ENCODE results near the gene PTPRO. TPM values are rescaled to one million over a fixed set of nuclear protein-coding genes. Genes with fewer than 3 reads are reported as not detected.

The PTPRO gene
- total RNA-seq, 4 donors from 2014 or later = 1.5 to 15.3 (median 8.0) TPM

- H3K4me1 ChIP-seq = no peaks in the 10 kb centered on the region
- H3K36me3 ChIP-seq = no peaks in the 10 kb centered on the region
- H3K27me3 ChIP-seq = no peaks in the 10 kb centered on the region
- TF ChIP-seq, protein P1, sequence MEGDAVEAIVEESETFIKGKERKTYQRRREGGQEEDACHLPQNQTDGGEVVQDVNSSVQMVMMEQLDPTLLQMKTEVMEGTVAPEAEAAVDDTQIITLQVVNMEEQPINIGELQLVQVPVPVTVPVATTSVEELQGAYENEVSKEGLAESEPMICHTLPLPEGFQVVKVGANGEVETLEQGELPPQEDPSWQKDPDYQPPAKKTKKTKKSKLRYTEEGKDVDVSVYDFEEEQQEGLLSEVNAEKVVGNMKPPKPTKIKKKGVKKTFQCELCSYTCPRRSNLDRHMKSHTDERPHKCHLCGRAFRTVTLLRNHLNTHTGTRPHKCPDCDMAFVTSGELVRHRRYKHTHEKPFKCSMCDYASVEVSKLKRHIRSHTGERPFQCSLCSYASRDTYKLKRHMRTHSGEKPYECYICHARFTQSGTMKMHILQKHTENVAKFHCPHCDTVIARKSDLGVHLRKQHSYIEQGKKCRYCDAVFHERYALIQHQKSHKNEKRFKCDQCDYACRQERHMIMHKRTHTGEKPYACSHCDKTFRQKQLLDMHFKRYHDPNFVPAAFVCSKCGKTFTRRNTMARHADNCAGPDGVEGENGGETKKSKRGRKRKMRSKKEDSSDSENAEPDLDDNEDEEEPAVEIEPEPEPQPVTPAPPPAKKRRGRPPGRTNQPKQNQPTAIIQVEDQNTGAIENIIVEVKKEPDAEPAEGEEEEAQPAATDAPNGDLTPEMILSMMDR (IDR thresholded peaks at IDR 0.05) = no peak
- TF ChIP-seq POLR2A (IDR thresholded peaks at IDR 0.05) = no peak
- H3K9me3 ChIP-seq = no peaks in the 10 kb centered on the region
- no peak overlapping the region for H3K27ac ChIP-seq
- DNase-seq = no peak
- H3K4me3 ChIP-seq = no peak overlapping the region
- intact Hi-C loops (cut with DNase I; ENCODE audit: low total_unique reads) = no loop called here
These were observed 67.3 kb downstream of the PTPRO start for GRCh38 chr12:15389561-15389960.

DNA sequence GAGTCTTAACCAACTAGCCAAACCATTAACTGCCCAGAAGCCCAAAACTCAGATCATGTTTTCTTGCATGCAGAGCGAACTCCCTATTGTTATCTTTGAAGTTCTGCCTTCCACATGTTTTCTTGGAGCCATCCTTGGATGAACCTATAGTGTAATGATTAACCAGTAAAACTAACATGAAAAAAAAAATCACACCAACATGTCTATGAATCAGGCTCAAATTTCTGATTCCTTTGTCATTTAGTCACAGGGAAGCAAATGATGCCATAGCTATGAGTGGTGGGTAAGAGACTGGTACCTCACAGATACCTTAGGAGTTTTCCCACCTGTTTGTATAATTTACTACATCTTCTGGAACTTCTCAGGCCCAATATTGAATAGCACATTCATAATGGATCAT lies 70.7 kb downstream of the PTPRO start:
- TF ChIP-seq POLR2A (IDR thresholded peaks at IDR 0.05) = no peak
- TF ChIP-seq, protein P1 (IDR thresholded peaks at IDR 0.05) = no peak
- no peak for DNase-seq
- Histone ChIP-seq H3K27ac (no peak overlapping the region), H3K27me3 (no peaks in the 10 kb centered on the region), H3K4me3 (no peak overlapping the region), H3K9me3 (no peaks in the 10 kb centered on the region), H3K36me3 (no peaks in the 10 kb centered on the region), H3K4me1 (no peaks in the 10 kb centered on the region)
- intact Hi-C loops (cut with DNase I; ENCODE audit: low total_unique reads) = no loop called here

GRCh38 chr12:15393995-15394394 lies 71.7 kb downstream of the PTPRO start:
- H3K4me1 ChIP-seq = no peaks in the 10 kb centered on the region
- no peak overlapping the region for H3K27ac ChIP-seq
- intact Hi-C loops (cut with DNase I; ENCODE audit: low total_unique reads) = no loop called here
- H3K4me3 ChIP-seq = no peak overlapping the region
- H3K27me3 ChIP-seq = no peaks in the 10 kb centered on the region
- TF ChIP-seq, protein P1 (IDR thresholded peaks at IDR 0.05) = no peak
- no peak for TF ChIP-seq POLR2A (IDR thresholded peaks at IDR 0.05)
- DNase-seq = no peak
- H3K9me3 ChIP-seq = no peaks in the 10 kb centered on the region
- no peaks in the 10 kb centered on the region for H3K36me3 ChIP-seq

DNA sequence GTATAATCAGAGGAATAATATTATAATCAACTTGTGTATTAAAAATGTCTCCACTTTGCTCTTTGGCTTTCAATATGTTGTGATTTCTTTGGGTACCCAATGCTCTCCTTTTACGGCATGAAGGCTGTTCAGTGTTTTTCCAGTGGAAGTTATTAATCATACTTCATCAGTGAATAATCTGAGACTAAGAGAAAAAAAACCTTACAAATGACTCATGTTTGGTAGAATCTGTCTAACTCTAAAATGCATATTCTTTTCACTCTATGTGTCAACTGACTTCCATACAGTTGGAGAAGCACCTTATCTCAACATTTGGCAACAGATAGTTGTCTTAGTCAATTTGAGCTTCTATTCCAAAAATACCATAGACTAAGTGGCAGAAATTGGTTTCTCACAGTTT lies 82.2 kb downstream of the PTPRO start:
- no peaks in the 10 kb centered on the region for H3K4me1 ChIP-seq
- DNase-seq = no peak
- H3K9me3 ChIP-seq = no peaks in the 10 kb centered on the region
- intact Hi-C loops (cut with DNase I; ENCODE audit: low total_unique reads) = no loop called here
- H3K36me3 ChIP-seq = no peaks in the 10 kb centered on the region
- H3K27me3 ChIP-seq = no peaks in the 10 kb centered on the region
- no peak overlapping the region for H3K27ac ChIP-seq
- no peak overlapping the region for H3K4me3 ChIP-seq
- no peak for TF ChIP-seq POLR2A (IDR thresholded peaks at IDR 0.05)
- TF ChIP-seq, protein P1 (IDR thresholded peaks at IDR 0.05) = no peak

GRCh38 chr12:15405606-15406005 lies 83.3 kb downstream of the PTPRO start:
- no peak for TF ChIP-seq POLR2A (IDR thresholded peaks at IDR 0.05)
- TF ChIP-seq, protein P1 (IDR thresholded peaks at IDR 0.05) = no peak
- Histone ChIP-seq H3K36me3 (no peaks in the 10 kb centered on the region), H3K9me3 (no peaks in the 10 kb centered on the region), H3K27ac (no peak overlapping the region), H3K27me3 (no peaks in the 10 kb centered on the region), H3K4me3 (no peak overlapping the region), H3K4me1 (no peaks in the 10 kb centered on the region)
- intact Hi-C loops (cut with DNase I; ENCODE audit: low total_unique reads) = no loop called here
- DNase-seq = no peak
